ENCODE measurements around the gene ODF2.
"Not testable (repeated sequence)": the region's sequence is repeated elsewhere in the genome, so short reads cannot be mapped to it uniquely, and the experiment has no call there.

The ODF2 gene

DNA sequence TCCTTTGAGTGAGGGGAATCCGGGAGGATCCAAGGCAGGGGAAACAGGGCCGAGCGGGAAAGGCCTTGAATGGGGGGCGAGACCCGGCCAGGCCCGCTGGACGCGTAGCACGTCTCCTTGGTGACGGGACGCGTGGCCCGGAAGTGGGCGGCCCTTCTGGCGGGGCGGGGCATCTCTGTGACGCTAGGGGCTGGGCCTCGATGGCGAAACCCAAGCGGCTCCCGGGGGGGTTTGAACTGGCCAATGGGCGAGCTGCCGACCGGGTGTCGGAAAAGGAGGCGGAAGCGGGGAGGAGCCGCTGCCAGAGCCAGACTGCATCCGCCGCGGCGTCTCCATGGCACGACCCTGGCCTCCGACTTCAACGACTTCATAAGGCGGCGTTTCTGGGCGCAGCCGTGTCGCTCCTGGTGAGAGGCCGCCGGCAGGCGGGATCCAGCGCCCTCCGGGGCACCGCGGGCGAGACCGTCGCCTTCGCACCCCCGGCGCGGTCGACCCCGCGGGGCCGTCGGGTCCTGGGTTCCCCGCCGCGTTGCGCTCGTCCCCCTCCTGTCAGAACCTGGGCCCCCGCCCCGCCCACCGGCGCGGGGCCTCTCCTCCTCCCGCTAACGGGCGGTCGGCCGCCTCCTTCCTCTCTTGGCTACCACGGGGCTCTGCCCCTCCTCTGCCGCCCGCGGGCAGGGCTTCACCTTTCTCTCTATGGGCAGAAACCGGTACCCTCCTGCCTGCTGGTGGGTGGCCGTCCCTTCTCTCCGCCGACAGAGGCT is at the start of gene ODF2:
Gene ODF2, plus strand, starts transcription at position 158 of the 764 bp plus-strand sequence. Its CDS starts 86 bp downstream, at position 244.
- peak; percentile 96 for DNase-seq

DNA sequence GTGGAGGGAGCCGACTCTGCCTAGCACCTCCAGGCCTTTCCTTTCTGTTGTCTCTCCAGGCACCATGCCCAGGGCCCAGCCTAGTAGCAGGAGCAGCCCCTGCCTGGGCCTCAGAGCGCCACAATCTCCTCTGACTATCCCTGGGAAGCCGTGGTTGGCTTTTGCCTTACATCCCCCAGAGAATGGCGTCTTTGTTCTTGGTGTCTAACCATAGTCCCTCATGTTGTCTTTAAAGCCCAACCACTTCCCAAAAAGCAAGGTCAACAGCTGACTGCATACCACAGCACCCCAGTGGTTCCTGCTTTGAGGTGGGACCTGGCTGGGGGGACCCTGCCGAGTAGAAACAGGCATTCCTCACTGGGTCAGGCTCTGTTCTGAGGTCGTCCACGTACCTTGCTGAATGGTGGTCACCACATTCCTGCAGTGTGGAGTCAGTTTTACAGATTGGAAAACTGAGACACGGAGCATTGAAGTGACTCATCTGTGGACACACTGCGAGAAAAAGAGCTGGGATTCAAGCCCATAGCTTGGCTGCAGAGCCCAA is 48.9 kb upstream of the ODF2 start:
- no peak for DNase-seq

DNA sequence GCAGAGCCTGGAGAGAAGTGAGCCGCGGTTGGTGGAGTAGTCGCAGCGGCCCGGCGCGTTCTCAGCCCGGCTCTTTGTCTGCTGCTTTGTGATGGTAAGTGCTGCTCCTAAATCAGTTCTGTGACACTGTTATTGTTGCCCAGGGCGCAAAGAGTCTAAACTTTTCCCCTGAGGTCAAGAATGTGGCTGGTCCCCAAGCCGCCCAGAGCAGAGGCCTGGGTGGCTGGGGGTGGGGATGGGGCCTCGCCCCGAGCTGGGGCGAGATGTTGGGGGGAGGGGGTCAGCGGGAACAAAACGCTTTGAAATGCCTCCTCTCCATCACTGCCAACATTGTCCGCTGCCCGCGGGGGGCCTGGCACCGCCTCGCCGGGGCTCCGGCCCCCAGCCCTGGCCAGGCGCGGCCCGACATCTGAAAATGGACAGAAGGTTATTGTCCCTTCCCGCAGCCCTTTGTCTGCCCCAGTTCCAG is 46.8 kb upstream of the ODF2 start:
- no peak for DNase-seq

DNA sequence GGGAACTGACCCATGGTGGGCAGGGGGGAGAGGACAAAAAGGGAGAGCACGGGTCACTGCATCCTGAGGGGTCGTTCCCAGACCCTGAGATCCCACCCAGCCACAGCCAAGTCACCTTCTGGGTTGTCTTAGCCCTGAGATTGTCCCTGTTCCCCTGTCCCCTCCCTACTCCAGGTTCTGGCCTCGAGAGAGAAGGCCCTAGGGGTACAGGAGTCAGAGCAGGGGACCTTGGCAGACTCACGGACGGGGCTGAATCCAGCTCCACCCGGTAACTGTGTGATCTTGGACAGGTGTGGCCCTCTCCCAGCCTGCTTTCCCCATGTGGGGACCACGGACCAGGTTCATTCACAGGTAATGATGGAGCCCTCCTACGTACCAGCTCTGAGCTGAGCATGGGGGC is 46.4 kb upstream of the ODF2 start:
- no peak for DNase-seq

DNA sequence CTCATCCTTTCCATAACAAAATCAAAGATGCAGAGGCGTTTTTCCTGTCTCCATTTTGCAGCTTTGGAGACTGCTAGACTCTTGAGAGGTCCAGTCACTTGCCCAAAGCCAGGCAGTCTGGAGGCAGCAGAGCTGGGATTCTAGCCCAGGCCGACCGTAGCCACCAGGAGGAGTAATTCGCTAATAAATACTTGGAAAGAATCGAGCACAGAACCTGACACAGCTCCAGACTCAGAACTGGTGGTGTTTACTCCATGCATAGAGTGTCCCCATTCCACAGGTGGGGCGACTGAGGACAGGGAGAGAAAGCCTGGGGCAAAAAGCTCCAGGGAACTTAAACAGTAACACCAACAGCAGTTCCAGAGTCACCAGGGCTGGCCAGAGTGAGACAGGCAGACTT is 45.8 kb upstream of the ODF2 start:
- DNase-seq, result no peak

DNA sequence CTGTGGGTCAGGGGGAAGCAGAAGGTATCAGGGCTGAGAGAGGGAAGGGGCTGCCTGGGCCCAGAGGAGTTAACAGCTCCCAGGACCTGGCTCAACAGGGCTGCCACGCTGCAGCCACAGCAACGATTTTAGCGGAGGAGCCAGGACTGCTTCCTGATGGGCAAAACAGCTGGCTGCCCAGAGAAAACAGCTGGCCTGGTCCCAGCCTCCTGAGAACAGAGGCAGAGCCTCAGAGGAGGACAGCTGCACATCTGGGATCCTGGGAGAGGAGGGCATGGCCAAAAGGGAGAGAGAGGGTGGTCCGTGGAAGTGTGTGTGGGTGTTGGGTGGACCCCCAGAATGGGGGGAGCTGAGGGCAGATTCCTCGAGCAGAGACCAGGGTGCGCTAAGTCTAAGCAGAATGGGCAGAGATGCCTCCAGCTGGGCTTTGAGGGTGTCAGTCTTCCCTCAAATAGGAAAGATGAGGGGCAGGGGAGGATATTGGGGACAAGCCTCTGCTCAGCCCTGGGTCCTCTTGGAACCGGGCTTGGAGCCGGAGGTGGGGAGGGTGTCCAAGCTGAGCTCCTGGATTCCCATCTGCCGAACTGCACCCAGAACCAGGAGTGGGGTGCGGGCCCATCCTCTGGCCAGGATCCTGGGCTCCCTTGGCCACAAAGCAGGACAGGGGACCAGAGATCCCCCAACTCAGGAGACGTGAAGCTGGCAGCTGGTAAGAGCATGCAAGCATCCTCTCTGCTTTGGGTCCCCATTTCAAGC is 44.3 kb upstream of the ODF2 start:
- DNase-seq, result no peak

DNA sequence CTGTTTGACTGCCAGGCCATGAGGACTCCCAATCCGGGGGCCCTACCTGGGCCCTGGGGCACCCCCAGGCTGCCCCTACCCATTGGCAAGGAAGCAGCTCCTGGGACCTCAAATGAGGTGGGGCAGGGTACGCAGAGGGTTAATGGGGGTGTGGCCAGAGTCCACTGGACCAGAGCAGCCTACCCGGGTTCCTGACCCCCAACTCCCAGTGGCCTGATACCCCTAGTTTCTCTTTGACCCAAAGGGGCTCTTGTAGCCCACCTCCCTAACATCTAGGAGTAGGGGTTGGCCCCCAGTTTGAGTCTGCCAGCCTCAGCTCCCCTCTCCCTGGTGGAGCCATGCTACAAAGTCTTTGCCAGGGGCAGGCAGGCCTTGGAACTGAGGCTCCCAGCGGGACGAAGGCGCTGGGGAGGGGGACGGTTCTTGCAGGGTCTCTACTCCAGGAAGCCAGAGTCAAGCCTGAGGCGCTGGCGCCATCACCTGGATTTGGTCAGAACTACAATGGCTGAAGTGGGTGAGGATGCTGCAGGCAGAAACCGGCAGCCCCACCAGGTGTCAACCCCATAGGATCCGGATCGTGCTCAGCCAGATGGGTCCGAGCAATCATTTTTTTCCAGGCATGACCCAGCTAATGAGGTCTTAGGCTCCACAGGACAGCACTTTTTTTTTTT is 43.6 kb upstream of the ODF2 start:
- peak; percentile 77 for DNase-seq

DNA sequence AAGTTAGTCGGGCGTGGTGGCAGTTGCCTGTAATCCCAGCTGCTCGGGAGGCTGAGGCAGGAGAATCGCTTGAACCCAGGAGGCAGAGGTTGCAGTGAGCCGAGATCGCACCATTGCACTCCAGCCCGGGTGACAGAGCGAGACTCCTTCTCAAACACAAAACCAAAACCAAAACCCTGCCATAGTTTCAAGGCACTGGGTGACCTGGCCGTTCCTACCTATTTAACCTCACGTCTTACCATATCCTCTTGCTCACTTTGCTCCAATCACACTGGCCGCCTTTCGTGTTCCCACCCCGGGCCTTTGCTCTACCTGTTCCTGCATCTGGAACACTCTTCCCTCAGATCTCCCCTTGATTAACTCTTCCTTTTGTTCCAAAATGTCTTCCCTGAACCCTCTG is 42.1 kb upstream of the ODF2 start:
- not testable (repeated sequence) for DNase-seq

DNA sequence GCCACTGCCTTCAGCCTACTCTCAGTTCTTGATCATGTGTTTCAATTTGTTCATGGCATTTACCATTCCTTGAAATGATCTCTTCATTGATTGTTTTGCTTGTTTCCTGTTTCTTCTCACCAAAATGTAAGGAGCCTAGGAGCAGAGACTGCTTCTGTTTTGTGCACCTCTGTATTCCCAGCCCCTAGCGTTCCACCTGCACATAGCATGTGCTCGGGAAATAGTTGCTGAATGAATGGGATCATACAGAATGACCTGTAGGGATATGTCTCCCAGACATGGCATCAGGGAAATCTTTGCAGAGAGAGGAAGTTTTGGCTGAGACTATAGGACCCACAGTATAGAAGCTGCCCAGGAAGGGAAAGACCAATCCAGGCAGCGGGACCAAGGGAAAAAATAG is 41.3 kb upstream of the ODF2 start:
- no peak for DNase-seq

DNA sequence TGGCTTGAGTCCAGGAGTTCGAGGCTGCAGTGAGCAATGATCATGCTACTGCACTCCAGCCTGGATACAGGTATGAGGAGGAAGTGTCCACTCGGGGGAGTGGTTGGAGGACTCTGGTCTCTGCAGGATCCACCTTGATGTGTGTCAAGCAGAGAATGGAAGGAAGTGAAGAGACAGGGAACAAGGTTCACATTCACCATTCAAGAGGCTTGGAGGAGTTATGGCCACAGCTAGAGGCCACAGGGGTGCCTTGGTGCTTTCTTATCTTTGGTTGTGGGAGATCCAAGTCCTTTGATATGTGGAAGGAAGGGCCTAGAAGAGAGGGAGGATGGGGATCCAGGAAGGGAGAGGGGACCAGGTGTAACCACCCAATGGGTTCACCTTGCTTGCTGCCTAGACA is 40.5 kb upstream of the ODF2 start:
- no peak for DNase-seq

DNA sequence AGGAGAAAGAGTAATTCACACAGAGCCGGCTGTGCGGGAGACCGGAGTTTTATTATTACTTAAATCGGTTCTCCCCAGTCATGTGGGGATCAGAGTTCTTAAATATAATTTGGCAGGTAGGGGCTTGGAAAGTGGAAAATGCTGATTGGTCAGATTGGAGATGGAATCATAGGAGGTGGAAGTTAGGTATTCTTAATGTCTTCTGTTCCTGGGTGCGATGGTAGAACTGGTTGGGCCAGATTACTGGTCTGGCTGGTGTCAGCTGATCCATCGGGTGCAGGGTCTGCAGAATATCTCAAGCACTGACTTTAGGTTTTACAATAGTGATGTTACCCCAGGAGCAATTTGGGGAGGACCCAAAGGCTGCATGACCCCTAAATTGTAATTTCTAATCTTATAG is 39.8 kb upstream of the ODF2 start:
- DNase-seq, result no peak

DNA sequence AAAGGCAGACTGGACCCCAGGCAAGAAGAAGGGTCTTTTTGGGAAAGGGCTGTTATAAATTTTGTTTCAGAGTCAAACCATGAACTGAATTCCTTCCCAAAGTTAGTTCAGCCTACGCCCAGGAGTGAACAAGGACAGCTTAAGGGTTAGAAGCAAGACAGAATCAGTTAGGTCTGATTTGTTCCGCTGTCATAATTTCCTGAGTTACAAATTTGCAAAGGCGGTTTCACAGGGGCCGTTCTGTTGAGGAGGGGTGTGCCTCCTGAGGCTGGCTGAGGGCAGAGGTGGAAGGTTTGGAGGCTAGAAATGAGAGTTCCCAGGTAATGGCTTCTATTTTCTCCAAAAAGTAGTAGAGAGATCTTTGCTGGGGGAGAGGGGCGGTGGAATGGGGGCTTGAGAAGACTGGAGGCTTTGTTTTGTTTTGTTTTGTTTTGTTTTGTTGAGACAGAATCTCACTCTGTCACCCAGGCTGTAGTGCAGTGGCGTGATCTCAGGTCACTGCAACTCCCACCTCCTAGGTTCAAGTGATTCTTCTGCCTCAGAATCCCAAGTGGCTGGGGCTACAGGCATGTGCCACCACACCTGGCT is 39.3 kb upstream of the ODF2 start:
- DNase-seq, result no peak

DNA sequence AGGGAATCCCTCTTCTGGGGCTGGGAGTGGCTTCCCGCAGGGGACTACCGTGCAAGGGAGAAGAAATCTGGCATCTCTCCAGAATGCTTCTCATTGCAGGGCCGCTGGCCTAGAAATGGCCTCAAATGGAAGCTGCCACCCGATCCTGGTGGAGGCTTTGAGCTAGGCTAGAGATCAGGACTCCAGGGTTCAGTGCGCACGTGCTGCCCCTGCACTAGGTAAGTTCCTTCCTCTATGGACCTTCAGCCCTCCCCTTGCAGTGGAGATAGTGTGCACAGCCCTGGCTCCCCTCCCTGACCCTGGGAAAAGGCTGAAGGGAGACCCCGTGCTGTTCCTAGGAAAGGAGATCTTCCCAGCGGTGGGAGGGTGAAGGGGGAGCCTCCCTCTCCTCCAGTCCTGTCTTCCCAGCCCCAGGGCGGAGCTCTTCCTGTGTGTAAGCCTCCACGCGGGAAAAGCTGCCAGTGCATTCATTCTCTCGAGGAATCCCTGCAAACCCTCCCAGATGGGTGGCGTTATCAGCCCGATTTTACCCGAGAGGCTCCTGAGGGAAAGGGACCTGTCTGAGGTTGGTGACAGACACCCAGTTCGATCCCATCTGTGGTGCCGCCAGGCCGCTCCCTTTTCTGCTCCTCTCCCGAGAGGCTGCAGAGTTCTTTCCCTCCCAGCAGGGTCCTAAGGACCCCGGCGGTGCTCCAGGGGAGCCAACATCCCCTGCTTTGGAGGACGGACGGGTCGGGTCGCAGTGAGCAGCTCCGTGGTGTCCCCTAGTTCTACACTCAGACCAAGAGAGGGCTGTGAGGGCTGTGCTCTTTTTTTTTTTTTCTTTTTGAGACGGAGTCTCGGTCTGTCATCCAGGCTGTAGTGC is 36.5 kb upstream of the ODF2 start:
- peak; percentile 32 for DNase-seq

DNA sequence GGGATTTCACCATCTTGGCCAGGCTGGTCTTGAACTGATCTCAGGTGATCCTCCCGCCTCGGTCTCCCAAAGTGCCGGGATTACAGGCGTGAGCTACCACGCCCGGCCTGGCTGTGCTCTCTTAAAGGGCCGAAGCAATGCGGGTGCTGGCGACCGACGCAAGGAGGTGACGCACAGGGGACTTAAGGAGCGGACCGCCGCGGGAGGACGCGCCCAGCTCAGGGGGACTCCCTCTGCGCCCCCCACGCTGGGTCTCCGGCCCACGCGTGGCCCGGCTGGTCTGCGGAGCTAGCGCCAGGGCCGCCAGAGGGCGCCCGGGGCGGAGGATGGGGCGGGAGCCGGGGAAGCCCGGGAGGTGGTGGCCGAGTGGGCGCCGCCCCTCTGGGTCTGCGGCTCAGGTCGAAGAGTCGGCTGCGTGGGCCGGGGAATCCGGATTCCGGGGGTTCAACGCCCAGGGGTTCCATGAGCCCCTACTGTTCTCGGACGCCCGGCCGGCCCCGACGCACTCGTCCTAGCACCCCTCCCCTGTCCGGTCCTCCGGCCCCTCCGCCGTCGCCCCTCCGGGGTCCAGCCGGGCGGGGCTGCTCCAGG is 35.7 kb upstream of the ODF2 start:
- peak; percentile 46 for DNase-seq

DNA sequence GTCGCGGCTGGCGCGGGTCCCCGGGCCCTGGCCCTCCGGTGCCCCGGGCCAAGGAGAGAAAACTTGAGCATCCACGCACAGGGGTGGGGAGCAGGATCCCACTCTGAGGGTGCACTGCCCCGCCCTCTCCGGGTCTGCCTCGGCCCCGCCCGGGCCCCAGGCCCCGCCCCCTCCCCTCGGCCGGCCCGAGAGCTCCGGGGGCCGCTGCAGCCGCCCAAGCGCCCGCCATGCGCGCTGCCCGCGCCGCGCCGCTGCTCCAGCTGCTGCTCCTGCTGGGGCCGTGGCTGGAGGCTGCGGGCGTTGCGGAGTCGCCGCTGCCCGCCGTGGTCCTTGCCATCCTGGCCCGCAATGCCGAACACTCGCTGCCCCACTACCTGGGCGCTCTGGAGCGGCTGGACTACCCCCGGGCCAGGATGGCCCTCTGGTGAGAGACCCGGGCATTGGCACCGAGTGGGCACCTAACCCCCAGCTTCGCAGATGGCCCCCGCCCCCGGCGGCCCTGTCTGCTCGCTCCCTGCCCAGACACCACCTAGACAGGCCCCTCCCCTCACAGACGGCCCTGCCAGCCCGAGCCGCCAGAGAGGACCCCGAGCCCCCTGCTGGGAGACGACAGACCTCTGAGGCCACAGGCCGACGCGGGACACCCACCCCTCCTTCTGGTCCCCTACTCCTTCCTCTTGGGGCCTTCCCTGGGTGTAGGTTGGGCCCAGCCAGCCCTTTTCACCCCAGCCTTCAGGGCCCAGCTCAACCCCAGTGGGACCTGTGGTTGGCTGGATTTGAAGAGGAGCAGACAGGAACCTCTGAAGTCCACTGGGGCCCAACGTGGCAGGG is 34.9 kb upstream of the ODF2 start, which contains the start of gene CERCAM:
Gene CERCAM, plus strand, starts transcription at position 207 of the 831 bp plus-strand sequence. Its CDS starts 21 bp downstream, at position 228.
- peak; percentile 16 for DNase-seq

DNA sequence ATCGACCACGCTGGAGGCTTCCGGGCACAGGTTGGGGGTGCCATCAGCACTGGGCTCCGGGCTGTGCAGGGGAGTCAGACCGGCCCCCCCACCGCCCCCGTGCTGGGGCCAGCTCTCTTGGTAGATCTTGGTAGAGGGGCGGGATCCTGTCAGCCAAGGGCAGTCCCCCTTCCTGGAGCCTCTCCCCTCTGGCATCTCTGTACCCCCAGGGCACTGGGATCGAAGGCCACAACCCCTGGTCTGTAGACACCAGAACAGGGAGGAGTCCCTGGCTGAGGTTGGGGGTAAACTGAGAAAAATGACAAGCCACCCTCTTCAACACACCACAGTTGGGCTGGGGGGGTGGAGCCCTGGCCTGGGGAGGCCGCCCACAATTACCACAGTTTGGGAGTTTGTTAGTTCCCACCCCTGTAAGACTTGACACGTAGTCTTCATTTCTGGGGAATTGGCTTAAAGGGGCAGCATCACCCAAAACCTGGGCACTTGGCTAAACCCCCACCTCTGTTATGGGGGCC is 34.3 kb upstream of the ODF2 start:
- no peak for DNase-seq

DNA sequence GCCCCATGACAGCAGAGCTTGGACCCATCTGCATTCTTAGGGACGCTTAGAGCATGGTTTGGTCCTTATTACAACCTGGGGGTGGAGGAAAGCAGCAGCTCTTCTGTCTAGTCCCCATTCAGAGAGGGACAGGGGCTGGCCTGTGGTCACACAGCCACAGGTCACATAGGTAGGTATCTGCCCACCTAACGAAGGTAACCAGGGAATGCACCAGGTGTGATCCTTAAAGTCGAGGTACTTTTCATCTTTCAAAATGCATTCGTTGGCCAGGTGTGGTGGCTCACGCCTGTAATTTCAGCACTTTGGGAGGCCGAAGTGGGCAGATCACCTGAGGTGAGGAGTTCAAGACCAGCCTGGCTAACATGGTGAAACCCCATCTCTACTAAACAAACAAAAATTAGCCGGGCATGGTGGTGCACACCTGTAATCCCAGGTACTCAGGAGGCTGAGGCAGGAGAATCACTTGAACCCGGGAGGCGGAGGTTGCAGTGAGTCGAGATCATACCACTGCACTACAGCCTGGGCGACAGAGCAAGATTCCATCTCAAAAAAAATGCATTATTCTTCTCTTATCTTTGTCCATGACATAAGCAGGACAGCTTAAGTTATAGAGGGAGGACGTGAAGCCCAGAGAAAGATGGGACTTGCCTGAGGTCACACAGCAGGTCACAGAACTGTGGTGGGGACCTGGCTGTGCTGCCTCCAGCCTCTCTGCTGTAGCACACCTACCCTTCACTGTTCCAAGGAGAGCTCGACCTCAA is 33.6 kb upstream of the ODF2 start:
- not testable (repeated sequence) for DNase-seq

DNA sequence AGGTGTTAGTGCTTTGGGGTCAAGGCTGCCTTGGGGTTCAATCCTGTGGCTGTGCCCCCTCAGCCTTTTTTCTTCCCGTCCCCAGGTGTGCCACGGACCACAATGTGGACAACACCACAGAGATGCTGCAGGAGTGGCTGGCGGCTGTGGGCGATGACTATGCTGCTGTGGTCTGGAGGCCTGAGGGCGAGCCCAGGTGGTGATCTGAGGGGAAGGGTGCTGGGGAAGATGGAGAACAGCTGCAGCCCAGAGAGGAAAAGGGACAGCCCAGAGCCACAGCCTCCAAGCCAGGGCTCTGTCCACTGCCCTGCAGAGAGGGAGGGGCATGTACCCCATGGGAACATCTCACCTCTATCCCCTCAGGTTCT is 33.0 kb upstream of the ODF2 start:
- no peak for DNase-seq

DNA sequence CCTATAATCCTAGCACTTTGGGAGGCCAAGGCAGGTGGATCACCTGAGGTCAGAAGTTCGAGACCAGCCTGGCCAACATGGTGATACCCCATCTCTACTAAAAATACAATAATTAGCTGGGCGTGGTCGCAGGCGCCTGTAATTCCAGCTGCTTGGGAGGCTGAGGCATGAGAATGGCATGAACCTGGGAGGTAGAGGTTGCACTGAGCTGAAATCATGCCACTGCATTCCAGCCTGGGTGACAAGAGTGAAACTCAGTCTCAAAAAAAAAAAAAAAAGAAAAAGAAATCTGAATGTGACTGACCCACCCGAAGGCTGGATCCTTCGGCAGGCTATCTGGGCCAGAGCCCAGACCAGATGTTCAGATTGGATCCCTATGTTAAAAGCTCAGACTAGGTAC is 32.5 kb upstream of the ODF2 start:
- DNase-seq, result not testable (repeated sequence)

Measured in NCI-H1105 (cell line).